ENCODE data around the gene PAPSS1.
"Not testable (repeated sequence)": the region's sequence is repeated elsewhere in the genome, so short reads cannot be mapped to it uniquely, and the experiment has no call there.

PAPSS1 gene

DNA sequence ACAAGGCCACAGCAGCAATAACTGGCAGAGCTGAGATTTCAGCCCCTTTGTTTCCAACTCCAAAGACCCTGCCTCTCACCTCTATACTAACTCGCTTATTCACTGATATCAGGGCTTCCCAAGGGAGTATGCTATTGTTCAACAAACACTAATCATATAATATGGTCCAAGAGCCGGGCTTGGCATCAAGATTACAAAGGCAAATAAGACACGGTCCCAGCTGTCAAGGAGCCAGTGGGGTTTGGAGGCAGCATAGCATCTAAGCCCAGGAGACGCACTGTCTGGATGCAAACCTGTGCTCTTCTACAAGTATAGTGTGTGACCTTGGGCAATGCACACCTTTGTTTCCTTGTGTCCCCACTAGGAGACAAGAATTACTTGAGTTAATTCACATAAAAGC is 28.7 kb downstream of the PAPSS1 start:
- no peak overlapping the region for H3K4me3 ChIP-seq (ENCODE audit: low read depth, low read length)

- H3K4me3 ChIP-seq (ENCODE audit: low read depth, low read length): no peak overlapping the region
These were observed 30.0 kb downstream of the PAPSS1 start for GRCh38 chr4:107689912-107690587.

- H3K4me3 ChIP-seq (ENCODE audit: low read depth, low read length): no peak overlapping the region
These were observed 31.6 kb downstream of the PAPSS1 start for GRCh38 chr4:107688421-107688820.

- H3K4me3 ChIP-seq (ENCODE audit: low read depth, low read length): no peak overlapping the region
These were observed 34.3 kb downstream of the PAPSS1 start for GRCh38 chr4:107685740-107686139.

DNA sequence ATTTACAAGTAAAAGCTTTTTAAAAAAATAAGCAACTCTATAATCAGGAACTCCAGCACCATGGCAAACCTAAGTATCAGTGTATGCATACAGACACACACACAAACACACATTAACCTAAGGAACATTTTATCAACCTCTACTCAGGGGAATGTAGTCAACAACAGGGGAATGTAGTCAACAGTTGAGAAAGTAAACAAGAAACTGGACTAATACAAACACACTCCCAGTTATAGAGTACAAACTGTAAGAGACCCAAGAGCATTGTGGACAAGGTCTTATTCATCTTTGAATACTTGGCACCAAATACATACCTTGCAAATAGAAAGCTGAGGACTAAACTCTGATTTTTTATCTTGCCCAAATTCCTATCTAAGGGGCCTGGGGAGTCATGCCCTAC is 36.2 kb downstream of the PAPSS1 start:
- no peak overlapping the region for H3K4me3 ChIP-seq (ENCODE audit: low read depth, low read length)

DNA sequence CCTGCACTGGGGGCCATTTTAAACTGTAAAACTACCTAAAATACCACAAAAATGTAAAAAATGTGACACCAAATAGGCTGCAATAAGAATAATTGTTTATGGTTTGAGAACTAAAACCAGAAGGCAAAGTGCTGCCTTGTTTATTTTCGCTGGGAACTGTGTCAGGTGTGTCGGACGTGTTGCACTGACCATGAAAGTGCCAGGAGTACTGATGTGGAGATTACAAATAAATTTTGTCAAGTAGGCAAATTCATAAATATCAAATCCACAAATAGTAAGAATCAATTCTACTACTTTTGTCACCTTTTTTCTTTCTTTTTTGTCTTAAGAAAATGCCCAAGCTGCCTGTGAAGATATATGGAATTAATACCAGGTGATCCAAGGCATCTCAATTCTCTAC is 37.7 kb downstream of the PAPSS1 start:
- no peak overlapping the region for H3K4me3 ChIP-seq (ENCODE audit: low read depth, low read length)

DNA sequence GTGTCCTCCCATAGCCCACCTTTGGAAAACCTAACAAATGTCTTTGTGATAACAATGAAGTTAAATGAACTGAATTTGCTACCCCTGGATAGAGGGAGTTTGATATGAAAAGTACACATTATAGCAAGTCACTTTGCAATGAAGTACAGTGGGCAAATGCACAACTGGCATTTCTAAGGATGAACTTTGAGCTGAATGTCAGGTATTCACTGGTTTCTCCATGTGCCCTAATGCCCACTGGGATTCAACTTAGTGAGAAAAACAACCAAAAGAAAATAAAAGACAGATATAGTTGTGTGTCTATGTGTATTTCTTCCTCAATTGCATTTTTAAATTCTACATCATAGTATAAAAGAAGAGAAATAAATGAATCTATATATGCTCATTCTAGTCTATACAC is 51.0 kb downstream of the PAPSS1 start:
- H3K4me3 ChIP-seq (ENCODE audit: low read depth, low read length): no peak overlapping the region

GRCh38 chr4:107666134-107666533 is 53.9 kb downstream of the PAPSS1 start:
- H3K4me3 ChIP-seq (ENCODE audit: low read depth, low read length): no peak overlapping the region

- H3K4me3 ChIP-seq (ENCODE audit: low read depth, low read length): no peak overlapping the region
These were observed 55.0 kb downstream of the PAPSS1 start for GRCh38 chr4:107665001-107665400.

GRCh38 chr4:107658400-107659336 is 61.4 kb downstream of the PAPSS1 start:
- no peak overlapping the region for H3K4me3 ChIP-seq (ENCODE audit: low read depth, low read length)

DNA sequence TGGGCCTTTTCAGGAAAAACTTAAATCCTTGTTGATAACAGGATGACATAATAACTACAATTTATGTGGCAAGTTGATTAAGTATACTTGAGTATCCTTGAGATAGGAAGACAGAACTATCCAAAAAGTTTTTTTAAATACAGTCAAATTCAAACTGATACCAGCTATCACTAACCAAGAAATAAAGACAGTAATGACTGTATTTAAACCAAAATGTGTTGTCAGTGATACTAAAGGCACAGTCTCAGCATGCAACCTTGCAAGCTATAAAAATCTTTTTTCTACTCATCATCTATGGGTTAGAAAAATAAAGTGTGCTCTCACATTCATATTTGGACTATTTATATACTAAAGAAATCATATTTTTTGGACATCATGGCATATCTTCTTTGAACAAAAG is 64.7 kb downstream of the PAPSS1 start:
- H3K4me3 ChIP-seq (ENCODE audit: low read depth, low read length): no peak overlapping the region

DNA sequence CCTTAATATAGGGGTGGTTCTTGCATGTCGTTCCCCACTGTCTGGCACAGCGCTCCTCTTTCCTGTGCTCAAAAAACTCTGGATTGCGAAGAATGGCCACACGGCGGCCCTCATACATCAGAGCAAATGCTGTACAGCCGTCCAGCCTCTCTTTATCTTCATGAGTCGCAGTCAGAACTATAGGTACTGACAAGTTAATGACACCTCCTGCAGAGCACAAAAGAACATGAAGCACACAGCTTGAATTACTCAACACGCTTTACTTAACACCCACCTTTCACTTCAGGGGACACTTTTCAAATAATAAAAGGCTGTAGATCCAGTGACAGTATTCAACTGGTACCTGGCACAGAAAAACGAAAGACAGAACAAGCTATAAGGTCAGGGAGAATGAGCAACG is 65.3 kb downstream of the PAPSS1 start:
- no peak overlapping the region for H3K4me3 ChIP-seq (ENCODE audit: low read depth, low read length)

DNA sequence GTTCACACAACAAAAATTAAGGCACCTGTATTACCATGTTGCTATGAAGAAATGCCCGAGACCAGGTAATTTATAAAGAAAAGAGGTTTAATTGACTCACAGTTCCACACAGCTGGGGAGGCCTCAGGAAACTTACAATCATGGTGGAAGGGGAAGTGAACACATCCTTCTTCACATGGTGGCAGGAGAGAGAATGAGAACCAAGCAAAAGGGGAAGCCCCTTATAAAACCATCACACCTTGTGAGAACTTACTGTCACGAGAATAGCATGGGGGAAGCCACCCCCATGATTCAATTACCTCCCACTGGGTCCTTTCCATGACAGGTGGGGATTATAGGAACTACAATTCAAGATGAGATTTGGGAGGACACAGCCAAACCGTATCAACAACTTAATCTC is 68.6 kb downstream of the PAPSS1 start:
- H3K4me3 ChIP-seq (ENCODE audit: low read depth, low read length): not testable (repeated sequence)

DNA sequence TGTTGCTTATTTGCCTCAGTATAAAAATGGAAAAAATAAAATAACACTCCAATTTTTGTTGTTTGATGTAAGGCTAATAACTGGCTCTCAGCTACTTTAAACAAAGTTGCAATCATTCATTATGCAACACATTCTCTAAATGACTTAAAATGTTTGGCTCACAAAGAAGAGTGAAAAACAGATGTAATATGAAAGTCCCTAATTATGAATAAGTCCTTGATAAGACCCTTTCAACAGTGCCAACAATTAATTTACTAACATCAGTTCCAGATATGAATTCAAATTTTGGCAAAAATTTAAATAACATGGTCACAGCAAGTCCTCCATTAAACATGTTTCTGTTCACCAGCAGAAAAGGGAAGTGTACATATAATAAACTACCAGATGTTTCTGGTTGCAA is 69.8 kb downstream of the PAPSS1 start:
- H3K4me3 ChIP-seq (ENCODE audit: low read depth, low read length): no peak overlapping the region

GRCh38 chr4:107648178-107648991 is 71.6 kb downstream of the PAPSS1 start:
- H3K4me3 ChIP-seq (ENCODE audit: low read depth, low read length): no peak overlapping the region

GRCh38 chr4:107647591-107647990 is 72.4 kb downstream of the PAPSS1 start:
- no peak overlapping the region for H3K4me3 ChIP-seq (ENCODE audit: low read depth, low read length)

- no peak overlapping the region for H3K4me3 ChIP-seq (ENCODE audit: low read depth, low read length)
These were observed 74.4 kb downstream of the PAPSS1 start for GRCh38 chr4:107645604-107646003.

- no peak overlapping the region for H3K4me3 ChIP-seq (ENCODE audit: low read depth, low read length)
These were observed 77.0 kb downstream of the PAPSS1 start for GRCh38 chr4:107643021-107643420.

- H3K4me3 ChIP-seq (ENCODE audit: low read depth, low read length): no peak overlapping the region
These were observed 79.2 kb downstream of the PAPSS1 start for GRCh38 chr4:107640878-107641277.

GRCh38 chr4:107640197-107640596 is 79.8 kb downstream of the PAPSS1 start:
- H3K4me3 ChIP-seq (ENCODE audit: low read depth, low read length): no peak overlapping the region

DNA sequence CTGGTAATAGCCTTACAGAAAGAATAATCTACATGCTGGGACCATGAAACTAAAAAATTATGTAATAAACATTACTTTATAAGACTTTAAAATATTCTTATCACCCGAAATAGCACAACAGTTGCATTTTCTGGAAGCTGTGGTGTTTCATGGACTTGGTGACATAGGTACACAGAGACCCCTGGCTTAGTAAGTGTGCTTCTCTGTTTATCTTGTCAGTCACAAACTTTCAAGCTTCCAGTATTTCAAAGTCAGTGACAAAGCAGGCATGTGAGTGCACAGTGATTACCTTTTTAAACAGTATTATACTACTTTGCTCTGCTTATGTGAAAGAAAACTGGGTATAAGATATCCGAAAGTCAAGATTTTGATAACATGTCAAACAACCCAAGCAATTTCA is 84.3 kb downstream of the PAPSS1 start:
- no peak overlapping the region for H3K4me3 ChIP-seq (ENCODE audit: low read depth, low read length)

Measured in iPS-11a (cell line).